Neural progenitor cell (in vitro differentiated cells): ENCODE data around the gene CCDC85C. TPM values are rescaled to one million over a fixed set of nuclear protein-coding genes. Genes with fewer than 3 reads are reported as not detected.

Experiments
- DNase-seq: peaks from one replicate; pipeline ENCODE4 v3.0.0-alpha.2; 2016; ENCODE audit warnings: low spot score
- H2AFZ ChIP-seq: fragments of 200-600 bp; sonication (generic); replicated peaks from 2 replicates; pipeline ENCODE4 v1.6.1; 2016; ENCODE audit warnings: antibody characterized with exemption
- H3F3A ChIP-seq: fragments of 200-600 bp; sonication (generic); 2 replicates; pipeline ENCODE4 v1.6.1; 2016; ENCODE audit warnings: antibody characterized with exemption, low read depth
- H3K27ac ChIP-seq: fragments of 200-600 bp; sonication (generic); 2 replicates; pipeline ENCODE4 v1.5.1; 2016; ENCODE audit warnings: mild to moderate bottlenecking
- H3K27me3 ChIP-seq: fragments of 200-600 bp; sonication (generic); 2 replicates; pipeline ENCODE4 v1.6.1; 2016; ENCODE audit warnings: mild to moderate bottlenecking, moderate library complexity
- H3K36me3 ChIP-seq: fragments of 200-600 bp; sonication (generic); 2 replicates; pipeline ENCODE4 v1.5.1; 2016
- H3K4me1 ChIP-seq: fragments of 200-600 bp; sonication (generic); 2 replicates; pipeline ENCODE4 v1.6.1; 2016; ENCODE audit warnings: mixed run types
- H3K4me2 ChIP-seq: fragments of 200-600 bp; sonication (generic); 2 replicates; pipeline ENCODE4 v1.6.1; 2016
- H3K4me3 ChIP-seq: fragments of 200-600 bp; sonication (generic); 2 replicates; pipeline ENCODE4 v1.5.1; 2016
- H3K79me2 ChIP-seq: fragments of 200-600 bp; sonication (generic); 2 replicates; pipeline ENCODE4 v1.6.1; 2016; ENCODE audit warnings: low read depth
- H3K9ac ChIP-seq: fragments of 200-600 bp; sonication (generic); 2 replicates; pipeline ENCODE4 v1.6.1; 2016
- H3K9me3 ChIP-seq: fragments of 200-600 bp; sonication (generic); 2 replicates; pipeline ENCODE4 v1.5.1; 2016; ENCODE audit warnings: low read depth
- H4K20me1 ChIP-seq: fragments of 200-600 bp; sonication (generic); 2 replicates; pipeline ENCODE4 v1.6.1; 2016; ENCODE audit warnings: low read depth
- H3K27ac Mint-ChIP-seq: 3 replicates; pipeline ENCODE4 v1.8.0; 2021; ENCODE audit warnings: mixed read lengths
- H3K27me3 Mint-ChIP-seq: 2 replicates; pipeline ENCODE4 v1.8.0; 2022; ENCODE audit warnings: low read depth, mild to moderate bottlenecking, inconsistent platforms, moderate library complexity, mixed read lengths; ENCODE audit not compliant: insufficient read depth
- H3K36me3 Mint-ChIP-seq: 3 replicates; pipeline ENCODE4 v1.8.0; 2021; ENCODE audit warnings: mixed read lengths
- H3K4me1 Mint-ChIP-seq: 3 replicates; pipeline ENCODE4 v1.8.0; 2021; ENCODE audit warnings: mixed read lengths
- H3K4me3 Mint-ChIP-seq: 3 replicates; pipeline ENCODE4 v1.8.0; 2021; ENCODE audit warnings: mild to moderate bottlenecking, moderate library complexity, mixed read lengths
- H3K9me3 Mint-ChIP-seq: 3 replicates; pipeline ENCODE4 v1.8.0; 2020; ENCODE audit warnings: mixed read lengths
- EZH2 ChIP-seq: fragments of 200-600 bp; sonication (generic); IDR thresholded peaks from 2 replicates; pipeline ENCODE4 v1.6.1; 2017; ENCODE audit warnings: antibody characterized with exemption, mild to moderate bottlenecking, moderate library complexity
- EZH2phosphoT487 ChIP-seq: fragments of 200-600 bp; sonication (generic); IDR thresholded peaks from 2 replicates; pipeline ENCODE4 v1.6.1; 2017; ENCODE audit warnings: antibody characterized with exemption
- total RNA-seq: library from RNA; depleted of rRNA; stranded (reverse); fragments of >200 nt; gene quantifications from 2 replicates; pipeline ENCODE4 v1.2.3, GENCODE V29; 2015; ENCODE audit warnings: low replicate concordance
- TF ChIP-seq, protein P1 (sequence below): fragments of 200-600 bp; sonication (generic); IDR thresholded peaks from 2 replicates; pipeline ENCODE4 v1.5.1; 2017; ENCODE audit warnings: antibody characterized with exemption, mild to moderate bottlenecking

The CCDC85C gene
- total RNA-seq, 1 donor from 2014 or later, result 19.0 TPM

DNA sequence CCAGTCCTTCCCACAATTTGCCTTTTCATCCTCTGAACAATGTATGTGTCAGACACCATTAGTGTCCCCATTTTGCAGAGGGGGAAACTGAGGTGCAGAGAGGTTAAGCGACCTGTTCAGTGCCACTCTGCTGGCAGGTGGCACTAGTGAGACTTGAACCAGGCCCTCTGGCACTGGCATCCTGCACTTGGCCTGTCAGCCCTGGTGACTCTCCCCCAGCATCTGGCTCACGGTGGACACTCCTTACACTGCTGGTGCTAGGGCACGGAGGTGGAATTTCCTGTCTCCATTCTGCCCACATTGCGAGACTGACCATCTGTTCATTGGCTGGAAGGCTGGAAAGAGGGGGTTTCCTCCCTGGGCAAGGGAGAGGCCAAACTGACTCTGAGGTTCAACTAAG lies 74.1 kb downstream of the CCDC85C start:
- no peak for TF ChIP-seq EZH2
- TF ChIP-seq, protein P1, sequence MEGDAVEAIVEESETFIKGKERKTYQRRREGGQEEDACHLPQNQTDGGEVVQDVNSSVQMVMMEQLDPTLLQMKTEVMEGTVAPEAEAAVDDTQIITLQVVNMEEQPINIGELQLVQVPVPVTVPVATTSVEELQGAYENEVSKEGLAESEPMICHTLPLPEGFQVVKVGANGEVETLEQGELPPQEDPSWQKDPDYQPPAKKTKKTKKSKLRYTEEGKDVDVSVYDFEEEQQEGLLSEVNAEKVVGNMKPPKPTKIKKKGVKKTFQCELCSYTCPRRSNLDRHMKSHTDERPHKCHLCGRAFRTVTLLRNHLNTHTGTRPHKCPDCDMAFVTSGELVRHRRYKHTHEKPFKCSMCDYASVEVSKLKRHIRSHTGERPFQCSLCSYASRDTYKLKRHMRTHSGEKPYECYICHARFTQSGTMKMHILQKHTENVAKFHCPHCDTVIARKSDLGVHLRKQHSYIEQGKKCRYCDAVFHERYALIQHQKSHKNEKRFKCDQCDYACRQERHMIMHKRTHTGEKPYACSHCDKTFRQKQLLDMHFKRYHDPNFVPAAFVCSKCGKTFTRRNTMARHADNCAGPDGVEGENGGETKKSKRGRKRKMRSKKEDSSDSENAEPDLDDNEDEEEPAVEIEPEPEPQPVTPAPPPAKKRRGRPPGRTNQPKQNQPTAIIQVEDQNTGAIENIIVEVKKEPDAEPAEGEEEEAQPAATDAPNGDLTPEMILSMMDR, result no peak
- TF ChIP-seq EZH2phosphoT487, result no peak
- H3K36me3 Mint-ChIP-seq, result peaks cover 3% of the 10 kb centered on the region
- H3K9me3 ChIP-seq, result no peaks in the 10 kb centered on the region
- H3K27ac Mint-ChIP-seq, result peak overlapping the region; percentile 99
- H3K27me3 ChIP-seq, result no peaks in the 10 kb centered on the region
- H3K27me3 Mint-ChIP-seq, result peaks cover 6% of the 10 kb centered on the region
- H3K4me2 ChIP-seq, result no peak overlapping the region
- DNase-seq, result no peak
- H3K79me2 ChIP-seq, result peaks cover 66% of the 10 kb centered on the region
- H3K4me1 Mint-ChIP-seq, result peaks cover 63% of the 10 kb centered on the region
- H3K27ac ChIP-seq, result no peak overlapping the region
- no peak overlapping the region for H2AFZ ChIP-seq
- no peak overlapping the region for H3K4me3 ChIP-seq
- peaks cover 55% of the 10 kb centered on the region for H3K4me1 ChIP-seq
- peaks cover 52% of the 10 kb centered on the region for H4K20me1 ChIP-seq
- no peak overlapping the region for H3K9ac ChIP-seq
- no peaks in the 10 kb centered on the region for H3K9me3 Mint-ChIP-seq
- H3K36me3 ChIP-seq, result no peaks in the 10 kb centered on the region
- no peak overlapping the region for H3K4me3 Mint-ChIP-seq
- peaks cover 37% of the 10 kb centered on the region for H3F3A ChIP-seq

GRCh38 chr14:99527427-99528076 lies 76.5 kb downstream of the CCDC85C start:
- no peak overlapping the region for H3K4me3 ChIP-seq
- H4K20me1 ChIP-seq, result peaks cover 49% of the 10 kb centered on the region
- no peaks in the 10 kb centered on the region for H3K9me3 ChIP-seq
- no peak overlapping the region for H3K4me3 Mint-ChIP-seq
- H3K27me3 ChIP-seq, result no peaks in the 10 kb centered on the region
- H3K9ac ChIP-seq, result no peak overlapping the region
- no peak for TF ChIP-seq EZH2
- TF ChIP-seq, protein P1, result no peak
- no peak for TF ChIP-seq EZH2phosphoT487
- peaks cover 59% of the 10 kb centered on the region for H3K4me1 ChIP-seq
- peaks cover 49% of the 10 kb centered on the region for H3K79me2 ChIP-seq
- H3K27ac Mint-ChIP-seq, result peak overlapping the region; percentile 66
- H3K9me3 Mint-ChIP-seq, result no peaks in the 10 kb centered on the region
- H3K36me3 Mint-ChIP-seq, result peaks cover 3% of the 10 kb centered on the region
- H2AFZ ChIP-seq, result no peak overlapping the region
- H3K27ac ChIP-seq, result no peak overlapping the region
- peaks cover 38% of the 10 kb centered on the region for H3F3A ChIP-seq
- no peak for DNase-seq
- H3K27me3 Mint-ChIP-seq, result peaks cover 3% of the 10 kb centered on the region
- peaks cover 65% of the 10 kb centered on the region for H3K4me1 Mint-ChIP-seq
- no peak overlapping the region for H3K4me2 ChIP-seq
- no peaks in the 10 kb centered on the region for H3K36me3 ChIP-seq

DNA sequence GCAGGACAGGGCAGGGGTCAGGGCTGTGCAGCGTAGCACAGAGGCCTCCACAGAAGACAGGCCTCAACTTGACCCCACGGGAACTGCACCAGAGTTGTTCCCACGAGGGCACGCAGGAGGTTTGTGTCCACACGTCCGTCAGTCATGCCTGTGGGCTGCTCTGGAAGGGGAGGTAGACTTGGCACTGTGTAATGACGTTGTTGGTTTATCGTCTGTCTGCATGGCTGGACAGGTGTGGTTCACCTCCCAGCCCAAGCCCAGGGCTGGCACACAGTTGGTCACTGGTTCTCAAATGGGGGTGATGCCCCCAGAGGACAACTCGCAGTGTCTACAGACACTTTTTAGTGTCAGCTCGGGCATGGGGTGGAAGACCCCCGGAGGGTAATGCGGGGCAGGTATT lies 77.0 kb downstream of the CCDC85C start:
- H3K4me1 ChIP-seq, result peaks cover 64% of the 10 kb centered on the region
- H3K4me3 Mint-ChIP-seq, result no peak overlapping the region
- H3K4me1 Mint-ChIP-seq, result peaks cover 70% of the 10 kb centered on the region

More for the DNA sequence above, 77.0 kb downstream of the CCDC85C start:
- Histone ChIP-seq H2AFZ (no peak overlapping the region), H3K79me2 (peaks cover 45% of the 10 kb centered on the region), H3K4me2 (no peak overlapping the region), H3K9me3 (no peaks in the 10 kb centered on the region), H3K27ac (no peak overlapping the region), H3K9ac (no peak overlapping the region), H4K20me1 (peaks cover 46% of the 10 kb centered on the region), H3K4me3 (no peak overlapping the region), H3F3A (peaks cover 43% of the 10 kb centered on the region), H3K36me3 (no peaks in the 10 kb centered on the region), H3K27me3 (no peaks in the 10 kb centered on the region)
- DNase-seq, result no peak
- TF ChIP-seq, protein P1, result no peak
- no peak for TF ChIP-seq EZH2phosphoT487
- no peak for TF ChIP-seq EZH2
- peaks cover 2% of the 10 kb centered on the region for H3K27me3 Mint-ChIP-seq
- peak overlapping the region; percentile 33 for H3K27ac Mint-ChIP-seq
- H3K9me3 Mint-ChIP-seq, result no peaks in the 10 kb centered on the region
- peaks cover 3% of the 10 kb centered on the region for H3K36me3 Mint-ChIP-seq
